IMR-90 (cell line): ENCODE data around the gene SNX22. TPM values are rescaled to one million over a fixed set of nuclear protein-coding genes. Genes with fewer than 3 reads are reported as not detected.
A peak's percentile ranks its signal among the peaks of the same experiment; 100 is the strongest.

Experiments used
- ATAC-seq: fragments of 200-7000 bp; cut with Tn5 transposase; 2 replicates; pipeline ENCODE4 v1.9.1; 2020; ENCODE audit warnings: low read depth, mild to moderate bottlenecking, moderate library complexity
- BruUV-seq: library from RNA; stranded (reverse); fragments of 400-500 nt; replicated peaks from 2 replicates; lab custom pipeline; 2021; lab: Mats Ljungman, UMichigan
- CTCF ChIA-PET: fragments of 300-600 bp; formaldehyde crosslinking; extraction: SDS; loops from one replicate; lab custom pipeline; 2021; ENCODE audit warnings: antibody characterized with exemption; lab: Yijun Ruan, JAX
- POLR2A ChIA-PET: fragments of 300-600 bp; sonication (Branson Sonifier 250); formaldehyde crosslinking; loops from one replicate; lab custom pipeline; 2022; ENCODE audit warnings: antibody characterized with exemption; ENCODE audit not compliant: unreplicated experiment; lab: Charles Lee
- DNase-seq: peaks from one replicate; pipeline ENCODE4 v3.0.0; 2013
- H2AFZ ChIP-seq: replicated peaks from 2 replicates; pipeline ENCODE3; 2013; ENCODE audit warnings: low read length, mild to moderate bottlenecking; ENCODE audit not compliant: poor library complexity
- H2AK5ac ChIP-seq: 2 replicates; pipeline ENCODE4 v1.6.1; 2013; ENCODE audit warnings: low read depth, low read length, inconsistent platforms
- H2AK9ac ChIP-seq: replicated peaks from 2 replicates; pipeline ENCODE3; 2013; ENCODE audit warnings: mild to moderate bottlenecking, low read depth, low read length, moderate library complexity; ENCODE audit not compliant: poor library complexity
- H2BK120ac ChIP-seq: 2 replicates; pipeline ENCODE4 v1.6.1; 2013; ENCODE audit warnings: low read depth, low read length, inconsistent platforms
- H2BK15ac ChIP-seq: 3 replicates; pipeline ENCODE4 v1.6.1; 2013; ENCODE audit warnings: low read depth, low read length, inconsistent platforms
- H2BK20ac ChIP-seq: 2 replicates; pipeline ENCODE4 v1.6.1; 2013; ENCODE audit warnings: low read depth, mild to moderate bottlenecking, inconsistent platforms, low read length, moderate library complexity
- H2BK5ac ChIP-seq: 2 replicates; pipeline ENCODE4 v1.6.1; 2013; ENCODE audit warnings: mild to moderate bottlenecking, low read depth, low read length, inconsistent platforms; ENCODE audit not compliant: poor library complexity, severe bottlenecking
- H3K14ac ChIP-seq: replicated peaks from 2 replicates; pipeline ENCODE4 v1.6.1; 2013; ENCODE audit warnings: low read depth, low read length, inconsistent platforms
- H3K18ac ChIP-seq: 2 replicates; pipeline ENCODE4 v1.6.1; 2013; ENCODE audit warnings: low read depth, low read length, control low read depth
- H3K23ac ChIP-seq: 2 replicates; pipeline ENCODE4 v1.6.1; 2013; ENCODE audit warnings: low read depth, low read length, inconsistent platforms
- H3K27ac ChIP-seq: 2 replicates; pipeline ENCODE4 v1.5.1; 2013; ENCODE audit warnings: mild to moderate bottlenecking, control low read depth, low read length; ENCODE audit not compliant: insufficient read depth
- H3K27me3 ChIP-seq: 2 replicates; pipeline ENCODE4 v1.6.1; 2013; ENCODE audit warnings: low read length; ENCODE audit not compliant: control insufficient read depth, insufficient read depth
- H3K36me3 ChIP-seq: 2 replicates; pipeline ENCODE4 v1.6.1; 2013; ENCODE audit warnings: low read length, mixed read lengths; ENCODE audit not compliant: control insufficient read depth, insufficient read depth
- H3K4ac ChIP-seq: 2 replicates; pipeline ENCODE4 v1.6.1; 2013; ENCODE audit warnings: low read depth, low read length, inconsistent platforms
- H3K4me1 ChIP-seq: 2 replicates; pipeline ENCODE4 v1.6.1; 2013; ENCODE audit warnings: low read length, mixed read lengths; ENCODE audit not compliant: control insufficient read depth, insufficient read depth
- H3K4me2 ChIP-seq: 2 replicates; pipeline ENCODE4 v1.6.1; 2013; ENCODE audit warnings: low read depth, mild to moderate bottlenecking, control low read depth, low read length, moderate library complexity
- H3K4me3 ChIP-seq: 2 replicates; pipeline ENCODE4 v1.5.1; 2013; ENCODE audit warnings: low read depth, mild to moderate bottlenecking, control low read depth, low read length, moderate library complexity; ENCODE audit not compliant: insufficient read depth
- H3K56ac ChIP-seq: 2 replicates; pipeline ENCODE4 v1.6.1; 2013; ENCODE audit warnings: low read length, inconsistent platforms; ENCODE audit not compliant: insufficient read depth; ENCODE audit errors: extremely low read depth
- H3K79me1 ChIP-seq, 2 experiments: 2 replicates each; pipeline ENCODE4 v1.6.1; 2013; ENCODE audit warnings: low read length in 2 of 2, inconsistent platforms in 1 of 2, low read depth in 1 of 2
- H3K9ac ChIP-seq: 2 replicates; pipeline ENCODE4 v1.6.1; 2013; ENCODE audit warnings: low read depth, low read length, control low read depth
- H3K9me1 ChIP-seq: 2 replicates; pipeline ENCODE4 v1.6.1; 2013; ENCODE audit warnings: low read length, inconsistent platforms; ENCODE audit not compliant: insufficient read depth
- H3K9me3 ChIP-seq: 2 replicates; pipeline ENCODE4 v1.6.1; 2013; ENCODE audit warnings: low read length; ENCODE audit not compliant: control insufficient read depth, insufficient read depth
- H4K20me1 ChIP-seq: 2 replicates; pipeline ENCODE4 v1.6.1; 2013; ENCODE audit warnings: low read length, inconsistent platforms; ENCODE audit not compliant: insufficient read depth
- H4K5ac ChIP-seq: 2 replicates; pipeline ENCODE4 v1.6.1; 2013; ENCODE audit warnings: mild to moderate bottlenecking, low read depth, low read length, control low read depth
- H4K8ac ChIP-seq, 2 experiments: 2 replicates each; pipeline ENCODE4 v1.6.1; 2013; ENCODE audit warnings: low read depth in 2 of 2, low read length in 2 of 2, control low read depth in 1 of 2, inconsistent platforms in 1 of 2
- H4K91ac ChIP-seq: 2 replicates; pipeline ENCODE4 v1.6.1; 2013; ENCODE audit warnings: low read depth, low read length, inconsistent platforms; ENCODE audit not compliant: insufficient read depth
- BHLHE40 ChIP-seq: fragments of 150-350 bp; IDR thresholded peaks from 2 replicates; pipeline ENCODE4 v1.6.1; 2016; ENCODE audit warnings: mild to moderate bottlenecking, low read depth, low read length
- CEBPB ChIP-seq: IDR thresholded peaks from 2 replicates; pipeline ENCODE4 v1.6.1; 2012; ENCODE audit warnings: low read depth, low read length, improper control_type of control experiment
- CHD1 ChIP-seq: IDR thresholded peaks from 2 replicates; pipeline ENCODE4 v1.6.1; 2012; ENCODE audit warnings: low read depth, low read length, improper control_type of control experiment
- FOS ChIP-seq: fragments of 150-350 bp; IDR thresholded peaks from 2 replicates; pipeline ENCODE4 v1.6.1; 2016; ENCODE audit warnings: low read depth, low read length
- MAFK ChIP-seq: IDR thresholded peaks from 2 replicates; pipeline ENCODE4 v1.6.1; 2012; ENCODE audit warnings: low read depth, low read length, improper control_type of control experiment
- MAZ ChIP-seq: IDR thresholded peaks from 2 replicates; pipeline ENCODE4 v1.6.1; 2012; ENCODE audit warnings: low read depth, mild to moderate bottlenecking, low read length, improper control_type of control experiment, moderate library complexity, borderline replicate concordance
- MXI1 ChIP-seq: IDR thresholded peaks from 2 replicates; pipeline ENCODE4 v1.6.1; 2012; ENCODE audit warnings: low read depth, mild to moderate bottlenecking, low read length, moderate library complexity, borderline replicate concordance
- POLR2A ChIP-seq: IDR thresholded peaks from 2 replicates; pipeline ENCODE4 v1.6.1; 2012; ENCODE audit warnings: mild to moderate bottlenecking, low read depth, low read length
- RAD21 ChIP-seq: IDR thresholded peaks from 2 replicates; pipeline ENCODE4 v1.6.1; 2012; ENCODE audit warnings: low read length, improper control_type of control experiment
- RCOR1 ChIP-seq: IDR thresholded peaks from 2 replicates; pipeline ENCODE4 v1.6.1; 2012; ENCODE audit warnings: mild to moderate bottlenecking, low read length, improper control_type of control experiment; ENCODE audit not compliant: insufficient replicate concordance
- RFX5 ChIP-seq: IDR thresholded peaks from 2 replicates; pipeline ENCODE4 v1.8.0; 2012; ENCODE audit warnings: low read depth, mild to moderate bottlenecking, low read length, moderate library complexity
- SMC3 ChIP-seq: fragments of 150-350 bp; IDR thresholded peaks from 2 replicates; pipeline ENCODE4 v1.6.1; 2016; ENCODE audit warnings: low read depth, mild to moderate bottlenecking, antibody characterized with exemption, low read length, moderate library complexity
- WGBS, 2 experiments: methylation state at CpG; one replicate each; pipeline versions ENCODE4 v1.1.5 to v1.1.7; 2013; ENCODE audit warnings: missing lambda C conversion rate in 2 of 2; ENCODE audit not compliant: insufficient read length in 1 of 2; ENCODE audit errors: extremely low coverage in 2 of 2; 5-methylcytosine and 5-hydroxymethylcytosine counted together
- dilution Hi-C: fragments of 300-500 bp; cut with HindIII; formaldehyde crosslinking; loops from one replicate; pipeline ENCODE4 v1.14.3; 2018; ENCODE audit warnings: low sequenced_read_pairs; ENCODE audit not compliant: unreplicated experiment
- in situ Hi-C: fragments of 300-500 bp; cut with MboI; formaldehyde crosslinking; loops from 3 replicates; pipeline ENCODE4 v1.14.3; 2019; ENCODE audit warnings: low sequenced_read_pairs, inconsistent platforms, mixed read lengths
- intact Hi-C: fragments of 100-400 bp; cut with micrococcal nuclease; formaldehyde crosslinking; loops from 2 replicates; pipeline ENCODE4 v1.10.0; 2022
- polyA plus RNA-seq, 3 experiments: library from polyadenylated mRNA; depleted of rRNA; stranded (reverse); fragments of >200 nt; gene quantifications; 2 replicates each; pipeline ENCODE4 v1.2.3, GENCODE V29; 2012; ENCODE audit warnings: low replicate concordance in 1 of 3
- total RNA-seq: library from RNA; depleted of rRNA; stranded (reverse); fragments of >200 nt; gene quantifications from 2 replicates; pipeline ENCODE4 v1.2.3, GENCODE V29; 2012
- TF ChIP-seq, protein P1 (sequence below): fragments of 150-350 bp; IDR thresholded peaks from 2 replicates; pipeline ENCODE4 v1.6.1; 2017; ENCODE audit warnings: mild to moderate bottlenecking, antibody characterized with exemption, low read length, low read depth
- TF ChIP-seq, protein P2 (sequence below): fragments of 150-350 bp; IDR thresholded peaks from 2 replicates; pipeline ENCODE4 v1.6.1; 2016; ENCODE audit warnings: low read depth, mild to moderate bottlenecking, low read length, moderate library complexity, borderline replicate concordance
- TF ChIP-seq, protein P3 (sequence below): conservative IDR thresholded peaks from 2 replicates; pipeline ENCODE4 v1.5.1; 2012; ENCODE audit warnings: mild to moderate bottlenecking, low read depth, low read length, improper control_type of control experiment

SNX22 gene
- total and polyA plus RNA-seq, 2 of the 4 experiments (the other 2 are of a cell fraction), result 0.12 to 0.18 TPM

GRCh38 chr15:64185146-64185911, 33.8 kb downstream of the SNX22 start:
- Histone ChIP-seq H2BK120ac (no peak overlapping the region), H2AFZ (no peak overlapping the region), H2AK5ac (no peak overlapping the region), H3K4me2 (no peak overlapping the region), H3K9ac (no peak overlapping the region), H3K9me1 (no peaks in the 10 kb centered on the region; the same call in 1 of the 2 replicates), H4K5ac (no peak overlapping the region), H3K27me3 (no peaks in the 10 kb centered on the region), H3K27ac (no peak overlapping the region), H3K4ac (no peak overlapping the region), H3K79me1 (no peaks in the 10 kb centered on the region; a peak in 1 of 4 replicates), H4K8ac (no peak overlapping the region), H4K20me1 (no peaks in the 10 kb centered on the region), H3K36me3 (peaks cover 20% of the 10 kb centered on the region), H3K4me3 (no peak overlapping the region), H3K4me1 (no peaks in the 10 kb centered on the region), H2BK20ac (no peak overlapping the region), H3K9me3 (no peaks in the 10 kb centered on the region), H2BK5ac (no peak overlapping the region), H2BK15ac (no peak overlapping the region), H2AK9ac (no peak overlapping the region), H3K56ac (no peak overlapping the region), H4K91ac (no peak overlapping the region), H3K23ac (no peak overlapping the region), H3K14ac (no peak overlapping the region), H3K18ac (no peak overlapping the region)
- TSS peak; percentile 17 for BruUV-seq
- WGBS, 2 experiments, result 88% methylated on average over 3 of the region's 9 CpGs; no CpG with 5 or more reads in 1 of the 2 experiments
- intact Hi-C loops (no loop called here), in situ Hi-C loops (loop anchor here (25.0 kb wide), 1 partner anchor 477 kb away; no protein-coding TSS in a partner anchor), dilution Hi-C loops (no loop called here)
- ChIA-PET CTCF (no interaction called here), POLR2A (interaction anchor here (0.7 kb wide), 1 partner anchor 152 kb away, joined by 7 read pairs; no protein-coding TSS in a partner anchor)
- no peak for DNase-seq
- no peak for ATAC-seq
- TF ChIP-seq MAZ (no peak), RAD21 (no peak), RCOR1 (no peak), POLR2A (no peak), MAFK (no peak), CHD1 (no peak), CEBPB (no peak), BHLHE40 (no peak), MXI1 (no peak), SMC3 (no peak), FOS (no peak), RFX5 (no peak)
- TF ChIP-seq, protein P1, sequence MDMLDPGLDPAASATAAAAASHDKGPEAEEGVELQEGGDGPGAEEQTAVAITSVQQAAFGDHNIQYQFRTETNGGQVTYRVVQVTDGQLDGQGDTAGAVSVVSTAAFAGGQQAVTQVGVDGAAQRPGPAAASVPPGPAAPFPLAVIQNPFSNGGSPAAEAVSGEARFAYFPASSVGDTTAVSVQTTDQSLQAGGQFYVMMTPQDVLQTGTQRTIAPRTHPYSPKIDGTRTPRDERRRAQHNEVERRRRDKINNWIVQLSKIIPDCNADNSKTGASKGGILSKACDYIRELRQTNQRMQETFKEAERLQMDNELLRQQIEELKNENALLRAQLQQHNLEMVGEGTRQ, result no peak
- TF ChIP-seq, protein P2, sequence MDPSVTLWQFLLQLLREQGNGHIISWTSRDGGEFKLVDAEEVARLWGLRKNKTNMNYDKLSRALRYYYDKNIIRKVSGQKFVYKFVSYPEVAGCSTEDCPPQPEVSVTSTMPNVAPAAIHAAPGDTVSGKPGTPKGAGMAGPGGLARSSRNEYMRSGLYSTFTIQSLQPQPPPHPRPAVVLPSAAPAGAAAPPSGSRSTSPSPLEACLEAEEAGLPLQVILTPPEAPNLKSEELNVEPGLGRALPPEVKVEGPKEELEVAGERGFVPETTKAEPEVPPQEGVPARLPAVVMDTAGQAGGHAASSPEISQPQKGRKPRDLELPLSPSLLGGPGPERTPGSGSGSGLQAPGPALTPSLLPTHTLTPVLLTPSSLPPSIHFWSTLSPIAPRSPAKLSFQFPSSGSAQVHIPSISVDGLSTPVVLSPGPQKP, result no peak
- TF ChIP-seq, protein P3, sequence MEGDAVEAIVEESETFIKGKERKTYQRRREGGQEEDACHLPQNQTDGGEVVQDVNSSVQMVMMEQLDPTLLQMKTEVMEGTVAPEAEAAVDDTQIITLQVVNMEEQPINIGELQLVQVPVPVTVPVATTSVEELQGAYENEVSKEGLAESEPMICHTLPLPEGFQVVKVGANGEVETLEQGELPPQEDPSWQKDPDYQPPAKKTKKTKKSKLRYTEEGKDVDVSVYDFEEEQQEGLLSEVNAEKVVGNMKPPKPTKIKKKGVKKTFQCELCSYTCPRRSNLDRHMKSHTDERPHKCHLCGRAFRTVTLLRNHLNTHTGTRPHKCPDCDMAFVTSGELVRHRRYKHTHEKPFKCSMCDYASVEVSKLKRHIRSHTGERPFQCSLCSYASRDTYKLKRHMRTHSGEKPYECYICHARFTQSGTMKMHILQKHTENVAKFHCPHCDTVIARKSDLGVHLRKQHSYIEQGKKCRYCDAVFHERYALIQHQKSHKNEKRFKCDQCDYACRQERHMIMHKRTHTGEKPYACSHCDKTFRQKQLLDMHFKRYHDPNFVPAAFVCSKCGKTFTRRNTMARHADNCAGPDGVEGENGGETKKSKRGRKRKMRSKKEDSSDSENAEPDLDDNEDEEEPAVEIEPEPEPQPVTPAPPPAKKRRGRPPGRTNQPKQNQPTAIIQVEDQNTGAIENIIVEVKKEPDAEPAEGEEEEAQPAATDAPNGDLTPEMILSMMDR, result no peak
